K562 (cell line): Measurements from ENCODE around the gene URI1.

Experiments used
- CEBPB ChIP-seq: fragments of 450-650 bp; IDR thresholded peaks from 2 replicates; pipeline ENCODE4 v1.6.1; 2016; ENCODE audit warnings: missing genetic modification characterization, missing compliant biosample characterization
- CTCF ChIP-seq, 3 experiments: IDR thresholded peaks in 2 of 3; conservative IDR thresholded peaks in 1 of 3; 2 replicates each; pipeline ENCODE4 v1.5.1; 2011 to 2012; ENCODE audit warnings: low read length in 3 of 3, mild to moderate bottlenecking in 3 of 3, control low read depth in 2 of 3, improper control_type of control experiment in 1 of 3, inconsistent platforms in 1 of 3, low read depth in 1 of 3, mixed read lengths in 1 of 3, moderate library complexity in 1 of 3; ENCODE audit not compliant: insufficient read depth in 2 of 3
- E2F4 ChIP-seq: sonication (generic); formaldehyde crosslinking; IDR thresholded peaks from 2 replicates; pipeline ENCODE4 v1.8.0; 2022; ENCODE audit warnings: mild to moderate bottlenecking, low read depth, missing genetic modification reagents
- FOXA3 ChIP-seq, 2 experiments: fragments of 450-650 bp in 1 of 2; sonication (generic) in 1 of 2; formaldehyde crosslinking; IDR thresholded peaks in 1 of 2; conservative IDR thresholded peaks in 1 of 2; 2 replicates each; pipeline versions ENCODE4 v1.4.0 to v1.8.0; 2020 to 2022; ENCODE audit warnings: mild to moderate bottlenecking in 2 of 2, missing genetic modification reagents in 1 of 2
- JUND ChIP-seq, 2 experiments: IDR thresholded peaks; 2 replicates in 1 of 2; 3 replicates in 1 of 2; pipeline ENCODE4 v1.6.1; 2011; ENCODE audit warnings: borderline replicate concordance in 2 of 2, low read depth in 2 of 2, low read length in 2 of 2, improper control_type of control experiment in 1 of 2, missing biosample characterization in 1 of 2, missing genetic modification characterization in 1 of 2, missing genetic modification reagents in 1 of 2
- TAF1 ChIP-seq: IDR thresholded peaks from 2 replicates; pipeline ENCODE4 v1.6.1; 2011; ENCODE audit warnings: mild to moderate bottlenecking, low read length, moderate library complexity; ENCODE audit not compliant: insufficient read depth, control insufficient read depth, severe bottlenecking; ENCODE audit errors: extremely low read depth

- TF ChIP-seq FOXA3 (CRISPR knock-in tag; conservative IDR thresholded peaks at IDR 0.05 in 1 of 2, IDR thresholded peaks at IDR 0.05 in 1 of 2) (no peak), TAF1 (no peak), CTCF (IDR thresholded peaks at IDR 0.05 in 2 of 3, conservative IDR thresholded peaks at IDR 0.05 in 1 of 3; ENCODE audit: insufficient read depth in 2 of 3, low read depth in 1 of 3, low read length in 3 of 3) (no peak), JUND (IDR thresholded peaks at IDR 0.05; ENCODE audit: borderline replicate concordance, low read depth, low read length) (no peak), JUND (tag; IDR thresholded peaks at IDR 0.05; ENCODE audit: borderline replicate concordance, low read depth, low read length) (no peak), CEBPB (tag) (no peak), E2F4 (CRISPR knock-in tag) (no peak)
Measured at GRCh38 chr19:29936409-29936808, 5.6 kb upstream of the URI1 start.
